ENCODE data around the gene XYLT1. TPM values are rescaled to one million over a fixed set of nuclear protein-coding genes. Genes with fewer than 3 reads are reported as not detected.

Gene XYLT1
- total RNA-seq, 1 experiment from 2014 or later, result 25.0 TPM

DNA sequence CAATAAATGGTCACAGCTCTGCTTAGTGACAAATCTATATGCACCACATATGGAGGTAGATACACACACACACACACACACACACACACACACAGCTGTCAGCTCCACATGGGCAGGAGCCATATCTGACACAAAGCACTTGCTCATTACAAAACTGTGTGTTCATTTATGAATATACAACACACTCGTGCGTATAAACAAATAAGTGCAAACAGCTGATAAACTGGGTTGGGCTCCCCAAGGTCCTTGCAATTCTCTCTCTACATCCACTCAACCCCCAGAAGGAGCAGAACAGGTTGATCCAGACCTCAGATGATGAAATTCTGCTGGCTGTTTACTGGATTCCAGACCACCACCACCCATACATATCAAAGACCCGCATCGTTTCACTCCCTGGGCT, 140.7 kb downstream of the XYLT1 start:
- Mint-ChIP-seq H3K4me1 (peaks cover 7% of the 10 kb centered on the region), H3K27me3 (ENCODE audit: low read depth) (no peaks in the 10 kb centered on the region), H3K4me3 (no peak overlapping the region), H3K27ac (no peak overlapping the region), H3K36me3 (no peaks in the 10 kb centered on the region), H3K9me3 (no peaks in the 10 kb centered on the region)
- no peak for DNase-seq (ENCODE audit: low spot score)
- CTCF ChIA-PET, result interaction anchor here (0.6 kb wide), 1 partner anchor 109 kb away, joined by 3 read pairs; no protein-coding TSS in a partner anchor
- POLR2A ChIA-PET, result no interaction called here
- no peak for ATAC-seq
- TF ChIP-seq OVOL2 (CRISPR knock-in tag; IDR thresholded peaks at IDR 0.05; ENCODE audit: borderline replicate concordance), result no peak
- TF ChIP-seq TP53 (CRISPR knock-in tag; IDR thresholded peaks at IDR 0.05), result no peak
- TF ChIP-seq PRRX2 (CRISPR knock-in tag; IDR thresholded peaks at IDR 0.05), result no peak
- TF ChIP-seq, protein P1, sequence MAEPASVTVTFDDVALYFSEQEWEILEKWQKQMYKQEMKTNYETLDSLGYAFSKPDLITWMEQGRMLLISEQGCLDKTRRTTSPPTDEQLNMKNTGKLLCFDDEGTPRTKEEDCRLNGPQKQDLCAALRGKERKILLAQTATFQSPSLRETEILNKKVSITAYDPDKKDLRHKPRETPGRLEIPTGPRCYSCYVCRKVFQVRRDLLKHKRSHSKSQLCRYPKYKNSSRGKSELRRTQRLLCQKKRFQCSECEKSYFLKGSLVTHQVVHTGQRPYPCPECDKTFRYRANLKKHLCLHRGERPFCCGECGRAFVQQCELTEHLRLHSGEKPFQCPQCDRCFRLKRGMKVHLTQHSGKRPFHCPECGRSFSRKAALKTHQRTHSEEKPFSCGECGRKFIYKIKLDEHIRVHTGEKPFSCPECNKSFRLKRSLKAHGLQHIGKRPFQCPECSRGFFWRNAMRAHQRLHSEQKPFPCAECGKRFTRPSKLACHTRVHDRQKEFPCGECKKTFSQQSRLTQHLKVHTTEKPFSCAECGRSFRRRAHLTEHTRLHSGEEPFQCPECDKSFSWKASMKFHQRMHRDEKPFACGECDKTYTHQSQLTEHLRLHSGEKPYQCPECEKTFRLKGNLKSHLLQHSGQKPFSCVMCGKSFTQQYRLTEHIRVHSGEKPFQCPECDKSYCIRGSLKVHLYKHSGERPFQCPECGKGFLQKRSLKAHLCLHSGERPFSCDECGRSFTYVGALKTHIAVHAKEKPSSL (CRISPR knock-in tag; conservative IDR thresholded peaks at IDR 0.05), result no peak
- no peak for TF ChIP-seq ZNF232 (CRISPR knock-in tag; IDR thresholded peaks at IDR 0.05)
- TF ChIP-seq, protein P2, sequence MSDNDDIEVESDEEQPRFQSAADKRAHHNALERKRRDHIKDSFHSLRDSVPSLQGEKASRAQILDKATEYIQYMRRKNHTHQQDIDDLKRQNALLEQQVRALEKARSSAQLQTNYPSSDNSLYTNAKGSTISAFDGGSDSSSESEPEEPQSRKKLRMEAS (CRISPR knock-in tag; IDR thresholded peaks at IDR 0.05), result no peak
- TF ChIP-seq NR2C2 (CRISPR knock-in tag; IDR thresholded peaks at IDR 0.05), result no peak
- TF ChIP-seq, protein P3, sequence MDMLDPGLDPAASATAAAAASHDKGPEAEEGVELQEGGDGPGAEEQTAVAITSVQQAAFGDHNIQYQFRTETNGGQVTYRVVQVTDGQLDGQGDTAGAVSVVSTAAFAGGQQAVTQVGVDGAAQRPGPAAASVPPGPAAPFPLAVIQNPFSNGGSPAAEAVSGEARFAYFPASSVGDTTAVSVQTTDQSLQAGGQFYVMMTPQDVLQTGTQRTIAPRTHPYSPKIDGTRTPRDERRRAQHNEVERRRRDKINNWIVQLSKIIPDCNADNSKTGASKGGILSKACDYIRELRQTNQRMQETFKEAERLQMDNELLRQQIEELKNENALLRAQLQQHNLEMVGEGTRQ (CRISPR knock-in tag; IDR thresholded peaks at IDR 0.05), result no peak
- TF ChIP-seq, protein P4, sequence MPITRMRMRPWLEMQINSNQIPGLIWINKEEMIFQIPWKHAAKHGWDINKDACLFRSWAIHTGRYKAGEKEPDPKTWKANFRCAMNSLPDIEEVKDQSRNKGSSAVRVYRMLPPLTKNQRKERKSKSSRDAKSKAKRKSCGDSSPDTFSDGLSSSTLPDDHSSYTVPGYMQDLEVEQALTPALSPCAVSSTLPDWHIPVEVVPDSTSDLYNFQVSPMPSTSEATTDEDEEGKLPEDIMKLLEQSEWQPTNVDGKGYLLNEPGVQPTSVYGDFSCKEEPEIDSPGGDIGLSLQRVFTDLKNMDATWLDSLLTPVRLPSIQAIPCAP (CRISPR knock-in tag; IDR thresholded peaks at IDR 0.05), result no peak
- no peak for TF ChIP-seq TCF7 (CRISPR knock-in tag; IDR thresholded peaks at IDR 0.05; ENCODE audit: low read depth)
- TF ChIP-seq JUN (CRISPR knock-in tag; IDR thresholded peaks at IDR 0.05), result no peak
- TF ChIP-seq FOXJ3 (CRISPR knock-in tag; IDR thresholded peaks at IDR 0.05; ENCODE audit: borderline replicate concordance), result no peak
- TF ChIP-seq JAZF1 (CRISPR knock-in tag; IDR thresholded peaks at IDR 0.05), result no peak

DNA sequence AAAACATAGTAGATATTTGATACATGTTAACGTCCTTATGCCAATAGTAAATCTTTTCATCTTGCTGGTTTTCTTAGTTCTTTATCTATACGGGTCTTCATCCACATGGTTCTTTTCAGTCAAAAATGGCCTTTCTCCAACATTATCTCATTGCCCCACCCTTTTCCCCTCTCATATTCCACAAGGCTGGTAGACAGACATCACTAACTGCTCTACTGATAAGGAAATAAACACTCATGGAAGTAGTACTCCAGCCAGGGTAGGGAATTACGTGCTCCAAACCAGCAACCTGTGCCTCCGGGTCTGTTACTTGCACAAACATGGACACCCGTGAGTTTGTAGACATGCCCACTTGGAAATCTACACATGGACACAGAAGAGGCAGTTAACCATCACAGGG, 141.4 kb downstream of the XYLT1 start:
- POLR2A ChIA-PET, result no interaction called here
- H3K4me1 Mint-ChIP-seq, result peaks cover 7% of the 10 kb centered on the region
- DNase-seq (ENCODE audit: low spot score) (no peak), ATAC-seq (no peak)
- no peaks in the 10 kb centered on the region for H3K36me3 Mint-ChIP-seq
- no peak overlapping the region for H3K27ac Mint-ChIP-seq
- H3K4me3 Mint-ChIP-seq, result no peak overlapping the region
- CTCF ChIA-PET, result interaction anchor here (0.6 kb wide), 1 partner anchor 108 kb away, joined by 3 read pairs; no protein-coding TSS in a partner anchor
- no peaks in the 10 kb centered on the region for H3K27me3 Mint-ChIP-seq (ENCODE audit: low read depth)
- TF ChIP-seq, protein P4 (CRISPR knock-in tag; IDR thresholded peaks at IDR 0.05), result no peak
- TF ChIP-seq MYBL2 (CRISPR knock-in tag; IDR thresholded peaks at IDR 0.05), result no peak
- H3K9me3 Mint-ChIP-seq, result no peaks in the 10 kb centered on the region

DNA sequence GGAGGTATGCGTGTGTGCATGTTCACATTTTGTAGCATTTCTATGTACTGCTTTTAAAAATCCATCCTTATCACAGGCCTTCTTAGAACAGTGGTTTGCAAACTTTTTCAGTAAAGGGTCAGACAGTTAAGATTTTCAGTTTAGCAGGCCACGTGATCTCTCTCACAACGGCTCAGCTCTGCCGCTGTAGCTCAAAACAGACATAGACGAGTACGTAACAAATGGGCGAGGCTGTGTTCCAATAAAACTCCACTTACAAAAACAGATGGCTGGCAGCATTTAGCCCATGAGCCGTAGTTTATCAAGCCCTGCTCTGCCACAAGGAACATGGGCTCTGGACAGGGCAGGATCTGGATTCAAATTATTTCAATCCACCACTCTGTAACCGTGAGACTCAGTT, 141.8 kb downstream of the XYLT1 start:
- CTCF ChIA-PET, result no interaction called here
- Mint-ChIP-seq H3K4me3 (no peak overlapping the region), H3K36me3 (peaks cover 2% of the 10 kb centered on the region), H3K27ac (no peak overlapping the region), H3K9me3 (peaks cover 2% of the 10 kb centered on the region; the same call in 1 of the 2 replicates), H3K27me3 (ENCODE audit: low read depth) (no peaks in the 10 kb centered on the region), H3K4me1 (peaks cover 7% of the 10 kb centered on the region)
- no peak for DNase-seq (ENCODE audit: low spot score)
- no peak for ATAC-seq
- POLR2A ChIA-PET, result interaction anchor here (0.7 kb wide), 1 partner anchor 511 kb away, joined by 4 read pairs; no protein-coding TSS in a partner anchor
- TF ChIP-seq, protein P5, sequence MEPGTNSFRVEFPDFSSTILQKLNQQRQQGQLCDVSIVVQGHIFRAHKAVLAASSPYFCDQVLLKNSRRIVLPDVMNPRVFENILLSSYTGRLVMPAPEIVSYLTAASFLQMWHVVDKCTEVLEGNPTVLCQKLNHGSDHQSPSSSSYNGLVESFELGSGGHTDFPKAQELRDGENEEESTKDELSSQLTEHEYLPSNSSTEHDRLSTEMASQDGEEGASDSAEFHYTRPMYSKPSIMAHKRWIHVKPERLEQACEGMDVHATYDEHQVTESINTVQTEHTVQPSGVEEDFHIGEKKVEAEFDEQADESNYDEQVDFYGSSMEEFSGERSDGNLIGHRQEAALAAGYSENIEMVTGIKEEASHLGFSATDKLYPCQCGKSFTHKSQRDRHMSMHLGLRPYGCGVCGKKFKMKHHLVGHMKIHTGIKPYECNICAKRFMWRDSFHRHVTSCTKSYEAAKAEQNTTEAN (CRISPR knock-in tag; IDR thresholded peaks at IDR 0.05), result no peak
- TF ChIP-seq ZNF317 (CRISPR knock-in tag; IDR thresholded peaks at IDR 0.05; ENCODE audit: borderline replicate concordance, low read depth) (no peak), NR3C1 (CRISPR knock-in tag; conservative IDR thresholded peaks at IDR 0.05; ENCODE audit: low read depth) (no peak), ZNF219 (CRISPR knock-in tag; IDR thresholded peaks at IDR 0.05; ENCODE audit: borderline replicate concordance) (no peak), FOXK1 (CRISPR knock-in tag; IDR thresholded peaks at IDR 0.05) (no peak), FOXP1 (CRISPR knock-in tag; IDR thresholded peaks at IDR 0.05; ENCODE audit: borderline replicate concordance) (no peak)
- TF ChIP-seq, protein P6, sequence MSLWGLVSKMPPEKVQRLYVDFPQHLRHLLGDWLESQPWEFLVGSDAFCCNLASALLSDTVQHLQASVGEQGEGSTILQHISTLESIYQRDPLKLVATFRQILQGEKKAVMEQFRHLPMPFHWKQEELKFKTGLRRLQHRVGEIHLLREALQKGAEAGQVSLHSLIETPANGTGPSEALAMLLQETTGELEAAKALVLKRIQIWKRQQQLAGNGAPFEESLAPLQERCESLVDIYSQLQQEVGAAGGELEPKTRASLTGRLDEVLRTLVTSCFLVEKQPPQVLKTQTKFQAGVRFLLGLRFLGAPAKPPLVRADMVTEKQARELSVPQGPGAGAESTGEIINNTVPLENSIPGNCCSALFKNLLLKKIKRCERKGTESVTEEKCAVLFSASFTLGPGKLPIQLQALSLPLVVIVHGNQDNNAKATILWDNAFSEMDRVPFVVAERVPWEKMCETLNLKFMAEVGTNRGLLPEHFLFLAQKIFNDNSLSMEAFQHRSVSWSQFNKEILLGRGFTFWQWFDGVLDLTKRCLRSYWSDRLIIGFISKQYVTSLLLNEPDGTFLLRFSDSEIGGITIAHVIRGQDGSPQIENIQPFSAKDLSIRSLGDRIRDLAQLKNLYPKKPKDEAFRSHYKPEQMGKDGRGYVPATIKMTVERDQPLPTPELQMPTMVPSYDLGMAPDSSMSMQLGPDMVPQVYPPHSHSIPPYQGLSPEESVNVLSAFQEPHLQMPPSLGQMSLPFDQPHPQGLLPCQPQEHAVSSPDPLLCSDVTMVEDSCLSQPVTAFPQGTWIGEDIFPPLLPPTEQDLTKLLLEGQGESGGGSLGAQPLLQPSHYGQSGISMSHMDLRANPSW (CRISPR knock-in tag; conservative IDR thresholded peaks at IDR 0.05; ENCODE audit: low read depth), result no peak
- TF ChIP-seq, protein P7, sequence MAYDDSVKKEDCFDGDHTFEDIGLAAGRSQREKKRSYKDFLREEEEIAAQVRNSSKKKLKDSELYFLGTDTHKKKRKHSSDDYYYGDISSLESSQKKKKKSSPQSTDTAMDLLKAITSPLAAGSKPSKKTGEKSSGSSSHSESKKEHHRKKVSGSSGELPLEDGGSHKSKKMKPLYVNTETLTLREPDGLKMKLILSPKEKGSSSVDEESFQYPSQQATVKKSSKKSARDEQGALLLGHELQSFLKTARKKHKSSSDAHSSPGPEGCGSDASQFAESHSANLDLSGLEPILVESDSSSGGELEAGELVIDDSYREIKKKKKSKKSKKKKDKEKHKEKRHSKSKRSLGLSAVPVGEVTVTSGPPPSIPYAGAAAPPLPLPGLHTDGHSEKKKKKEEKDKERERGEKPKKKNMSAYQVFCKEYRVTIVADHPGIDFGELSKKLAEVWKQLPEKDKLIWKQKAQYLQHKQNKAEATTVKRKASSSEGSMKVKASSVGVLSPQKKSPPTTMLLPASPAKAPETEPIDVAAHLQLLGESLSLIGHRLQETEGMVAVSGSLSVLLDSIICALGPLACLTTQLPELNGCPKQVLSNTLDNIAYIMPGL (CRISPR knock-in tag; IDR thresholded peaks at IDR 0.05), result no peak
